IPS-20b (cell line): ENCODE measurements around the gene POLH.
"Not testable (repeated sequence)": the region's sequence is repeated elsewhere in the genome, so short reads cannot be mapped to it uniquely, and the experiment has no call there.

Source experiments
- H3K27ac ChIP-seq: one replicate; pipeline ENCODE4 v1.5.1; 2013; ENCODE audit warnings: low read length
- H3K27me3 ChIP-seq: 2 replicates; pipeline ENCODE4 v1.6.1; 2013; ENCODE audit warnings: mild to moderate bottlenecking, low read length, inconsistent platforms; ENCODE audit not compliant: insufficient read depth
- H3K36me3 ChIP-seq: 2 replicates; pipeline ENCODE4 v1.6.1; 2013; ENCODE audit warnings: low read depth, mild to moderate bottlenecking, inconsistent platforms, low read length, moderate library complexity; ENCODE audit not compliant: insufficient read depth
- H3K4me1 ChIP-seq: 2 replicates; pipeline ENCODE4 v1.6.1; 2013; ENCODE audit warnings: mild to moderate bottlenecking, control low read depth, inconsistent platforms, low read length, moderate library complexity; ENCODE audit not compliant: insufficient read depth
- H3K4me3 ChIP-seq: 2 replicates; pipeline ENCODE4 v1.5.1; 2013; ENCODE audit warnings: mild to moderate bottlenecking, low read length, inconsistent platforms
- H3K9ac ChIP-seq: 2 replicates; pipeline ENCODE4 v1.6.1; 2013; ENCODE audit warnings: low read depth, mild to moderate bottlenecking, inconsistent platforms, low read length, moderate library complexity
- H3K9me3 ChIP-seq: 2 replicates; pipeline ENCODE4 v1.6.1; 2013; ENCODE audit warnings: mild to moderate bottlenecking, low read depth, low read length, inconsistent platforms; ENCODE audit not compliant: insufficient read depth

Gene POLH

GRCh38 chr6:43575772-43576551, at the start of gene POLH, which contains the start of gene XPO5:
POLH (plus strand) TSS chr6:43576185; CDS start chr6:43582320, 6,135 bp downstream.
XPO5 (minus strand) TSS chr6:43576038; CDS start chr6:43575864, 174 bp downstream.
- peaks cover 25% of the 10 kb centered on the region for H3K36me3 ChIP-seq
- H3K27me3 ChIP-seq = no peaks in the 10 kb centered on the region
- peak within 1 kb of the TSS; percentile 59 for H3K27ac ChIP-seq
- H3K4me3 ChIP-seq = peak within 1 kb of the TSS; percentile 96
- H3K9ac ChIP-seq = peak within 1 kb of the TSS; percentile 88
- no peaks in the 10 kb centered on the region for H3K4me1 ChIP-seq
- H3K9me3 ChIP-seq = no peaks in the 10 kb centered on the region

GRCh38 chr6:43532201-43532600, 43.8 kb upstream of the POLH start:
- H3K36me3 ChIP-seq = peaks cover 89% of the 10 kb centered on the region
- H3K27me3 ChIP-seq = no peaks in the 10 kb centered on the region
- H3K9ac ChIP-seq = no peak overlapping the region
- no peaks in the 10 kb centered on the region for H3K9me3 ChIP-seq
- no peak overlapping the region for H3K4me3 ChIP-seq
- H3K27ac ChIP-seq = no peak overlapping the region
- H3K4me1 ChIP-seq = no peaks in the 10 kb centered on the region

- not testable (repeated sequence) for H3K9ac ChIP-seq, H3K27me3 ChIP-seq, H3K9me3 ChIP-seq, H3K27ac ChIP-seq, H3K4me1 ChIP-seq, H3K4me3 ChIP-seq
- peaks cover 79% of the 10 kb centered on the region for H3K36me3 ChIP-seq
These were observed 37.0 kb upstream of the POLH start for GRCh38 chr6:43538986-43539385.

- peaks cover 79% of the 10 kb centered on the region for H3K36me3 ChIP-seq
- H3K27me3 ChIP-seq, H3K4me1 ChIP-seq, H3K9me3 ChIP-seq, H3K4me3 ChIP-seq, H3K27ac ChIP-seq, H3K9ac ChIP-seq: not testable (repeated sequence)
These were observed 36.6 kb upstream of the POLH start for GRCh38 chr6:43539409-43539808.

- Histone ChIP-seq H3K4me1 (no peaks in the 10 kb centered on the region), H3K9me3 (no peaks in the 10 kb centered on the region), H3K9ac (no peak overlapping the region), H3K4me3 (no peak overlapping the region), H3K36me3 (peaks cover 81% of the 10 kb centered on the region), H3K27ac (no peak overlapping the region), H3K27me3 (no peaks in the 10 kb centered on the region)
These were observed 35.5 kb upstream of the POLH start for GRCh38 chr6:43540507-43540906.

- H3K4me1 ChIP-seq = no peaks in the 10 kb centered on the region
- no peaks in the 10 kb centered on the region for H3K9me3 ChIP-seq
- peaks cover 86% of the 10 kb centered on the region for H3K36me3 ChIP-seq
- H3K9ac ChIP-seq = no peak overlapping the region
- H3K27ac ChIP-seq = no peak overlapping the region
- H3K27me3 ChIP-seq = no peaks in the 10 kb centered on the region
- H3K4me3 ChIP-seq = no peak overlapping the region
These were observed 34.1 kb upstream of the POLH start for GRCh38 chr6:43541774-43542471.

- no peaks in the 10 kb centered on the region for H3K9me3 ChIP-seq
- no peak overlapping the region for H3K9ac ChIP-seq
- no peak overlapping the region for H3K4me3 ChIP-seq
- no peak overlapping the region for H3K27ac ChIP-seq
- H3K4me1 ChIP-seq = no peaks in the 10 kb centered on the region
- H3K27me3 ChIP-seq = no peaks in the 10 kb centered on the region
- H3K36me3 ChIP-seq = peaks cover 93% of the 10 kb centered on the region
These were observed 31.5 kb upstream of the POLH start for GRCh38 chr6:43544461-43544860.

- Histone ChIP-seq H3K27me3 (no peaks in the 10 kb centered on the region), H3K9me3 (no peaks in the 10 kb centered on the region), H3K4me1 (no peaks in the 10 kb centered on the region), H3K9ac (no peak overlapping the region), H3K4me3 (no peak overlapping the region), H3K36me3 (peaks cover 98% of the 10 kb centered on the region), H3K27ac (no peak overlapping the region)
These were observed 28.8 kb upstream of the POLH start for GRCh38 chr6:43547222-43547621.

- H3K9ac ChIP-seq, H3K4me1 ChIP-seq, H3K27me3 ChIP-seq, H3K27ac ChIP-seq, H3K9me3 ChIP-seq, H3K4me3 ChIP-seq: not testable (repeated sequence)
- peaks cover 98% of the 10 kb centered on the region for H3K36me3 ChIP-seq
These were observed 18.4 kb upstream of the POLH start for GRCh38 chr6:43557620-43558019.

GRCh38 chr6:43559328-43559727, 16.7 kb upstream of the POLH start:
- no peaks in the 10 kb centered on the region for H3K9me3 ChIP-seq
- peaks cover 100% of the 10 kb centered on the region for H3K36me3 ChIP-seq
- no peaks in the 10 kb centered on the region for H3K4me1 ChIP-seq
- H3K9ac ChIP-seq = no peak overlapping the region
- H3K27ac ChIP-seq = no peak overlapping the region
- no peak overlapping the region for H3K4me3 ChIP-seq
- no peaks in the 10 kb centered on the region for H3K27me3 ChIP-seq

GRCh38 chr6:43570876-43571441, 5.0 kb upstream of the POLH start:
- no peaks in the 10 kb centered on the region for H3K4me1 ChIP-seq
- H3K27me3 ChIP-seq = no peaks in the 10 kb centered on the region
- no peak overlapping the region for H3K27ac ChIP-seq
- H3K9me3 ChIP-seq = no peaks in the 10 kb centered on the region
- H3K36me3 ChIP-seq = peaks cover 73% of the 10 kb centered on the region
- H3K9ac ChIP-seq = no peak overlapping the region
- H3K4me3 ChIP-seq = no peak overlapping the region

- no peak overlapping the region for H3K4me3 ChIP-seq
- H3K27ac ChIP-seq = no peak overlapping the region
- H3K36me3 ChIP-seq = peaks cover 63% of the 10 kb centered on the region
- H3K9ac ChIP-seq = no peak overlapping the region
- H3K9me3 ChIP-seq = no peaks in the 10 kb centered on the region
- no peaks in the 10 kb centered on the region for H3K4me1 ChIP-seq
- H3K27me3 ChIP-seq = no peaks in the 10 kb centered on the region
These were observed 4.0 kb upstream of the POLH start for GRCh38 chr6:43572015-43572414.
